Peyer's patch (tissue), 4 donors: ENCODE data around the gene ZNF337.

Experiments
- CTCF ChIP-seq, 6 experiments: fragments of 450-650 bp in 4 of 6; fragments of 200-600 bp in 2 of 6; sonication (generic) in 1 of 6; IDR thresholded peaks; one replicate each; pipeline ENCODE4 v1.5.1; 2017 to 2019; ENCODE audit warnings: antibody characterized with exemption in 6 of 6, mild to moderate bottlenecking in 3 of 6, moderate library complexity in 1 of 6
- POLR2A ChIP-seq, 2 donors: fragments of 450-650 bp; IDR thresholded peaks; one replicate each; pipeline ENCODE4 v1.5.1; 2017; ENCODE audit warnings: antibody characterized with exemption in 2 of 2, mild to moderate bottlenecking in 2 of 2, moderate library complexity in 2 of 2

- TF ChIP-seq CTCF (IDR thresholded peaks at IDR 0.05) (no peak), POLR2A (IDR thresholded peaks at IDR 0.05) (no peak)
Observed at GRCh38 chr20:25745100-25745499, 48.4 kb upstream of the ZNF337 start.
